Mesenchymal stem cell (in vitro differentiated cells and primary cell): Measurements from ENCODE around the gene CRY2.

Experiments
- DNase-seq: peaks from one replicate; pipeline ENCODE4 v3.0.0-alpha.2; 2013
- H2AFZ ChIP-seq: one replicate; pipeline ENCODE4 v1.6.1; 2013; ENCODE audit warnings: low read depth, mild to moderate bottlenecking, control low read depth, inconsistent platforms, low read length, moderate library complexity
- H2AK5ac ChIP-seq: 2 replicates; pipeline ENCODE4 v1.6.1; 2013; ENCODE audit warnings: low read length, moderate library complexity, mild to moderate bottlenecking, inconsistent platforms; ENCODE audit not compliant: severe bottlenecking
- H2BK120ac ChIP-seq: one replicate; pipeline ENCODE4 v1.6.1; 2013; ENCODE audit warnings: low read depth, mild to moderate bottlenecking, inconsistent platforms, low read length, moderate library complexity
- H2BK12ac ChIP-seq, 2 experiments: one replicate each; pipeline ENCODE4 v1.6.1; 2013; ENCODE audit warnings: inconsistent platforms in 2 of 2, low read length in 2 of 2, mild to moderate bottlenecking in 2 of 2, moderate library complexity in 2 of 2, control low read depth in 1 of 2
- H2BK15ac ChIP-seq: one replicate; pipeline ENCODE4 v1.6.1; 2013; ENCODE audit warnings: mild to moderate bottlenecking, low read depth, inconsistent platforms; ENCODE audit not compliant: poor library complexity, severe bottlenecking
- H2BK5ac ChIP-seq: 2 replicates; pipeline ENCODE4 v1.6.1; 2013; ENCODE audit warnings: low read depth, mild to moderate bottlenecking, low read length, control low read depth, inconsistent platforms; ENCODE audit not compliant: poor library complexity, severe bottlenecking
- H3K14ac ChIP-seq, 2 experiments: one replicate each; pipeline ENCODE4 v1.6.1; 2013; ENCODE audit warnings: inconsistent platforms in 2 of 2, low read length in 2 of 2, control low read depth in 1 of 2, mild to moderate bottlenecking in 1 of 2, moderate library complexity in 1 of 2
- H3K18ac ChIP-seq, 2 experiments: one replicate each; pipeline ENCODE4 v1.6.1; 2013; ENCODE audit warnings: inconsistent platforms in 2 of 2, low read length in 2 of 2, control low read depth in 1 of 2, low read depth in 1 of 2, mild to moderate bottlenecking in 1 of 2
- H3K23ac ChIP-seq, 2 experiments: one replicate each; pipeline ENCODE4 v1.6.1; 2013; ENCODE audit warnings: inconsistent platforms in 2 of 2, low read length in 2 of 2, mild to moderate bottlenecking in 2 of 2, moderate library complexity in 2 of 2, control low read depth in 1 of 2
- H3K27ac ChIP-seq: 2 replicates; pipeline ENCODE4 v1.5.1; 2013; ENCODE audit warnings: mild to moderate bottlenecking, moderate library complexity, low read length, control low read depth, inconsistent platforms; ENCODE audit not compliant: poor library complexity, severe bottlenecking
- H3K27me3 ChIP-seq, 2 experiments: 2 replicates each; pipeline versions ENCODE4 v1.6.1 to v1.7.0; 2013; ENCODE audit warnings: low read length in 2 of 2, mild to moderate bottlenecking in 2 of 2, moderate library complexity in 2 of 2, control low read depth in 1 of 2, inconsistent platforms in 1 of 2; ENCODE audit not compliant: control insufficient read depth in 1 of 2, insufficient read depth in 1 of 2
- H3K36me3 ChIP-seq, 2 experiments: 2 replicates each; pipeline versions ENCODE4 v1.6.1 to v1.7.0; 2013; ENCODE audit warnings: low read length in 2 of 2, control low read depth in 1 of 2, inconsistent platforms in 1 of 2, low read depth in 1 of 2, mild to moderate bottlenecking in 1 of 2; ENCODE audit not compliant: insufficient read depth in 2 of 2, control insufficient read depth in 1 of 2
- H3K4ac ChIP-seq, 2 experiments: one replicate each; pipeline ENCODE4 v1.6.1; 2013; ENCODE audit warnings: inconsistent platforms in 2 of 2, low read length in 2 of 2, mild to moderate bottlenecking in 2 of 2, moderate library complexity in 2 of 2, control low read depth in 1 of 2, low read depth in 1 of 2
- H3K4me1 ChIP-seq: 2 replicates; pipeline ENCODE4 v1.6.1; 2013; ENCODE audit warnings: low read depth, low read length, control low read depth; ENCODE audit not compliant: control insufficient read depth, insufficient read depth
- H3K4me2 ChIP-seq: 2 replicates; pipeline ENCODE4 v1.6.1; 2013; ENCODE audit warnings: low read length, mild to moderate bottlenecking, inconsistent platforms; ENCODE audit not compliant: poor library complexity, severe bottlenecking
- H3K4me3 ChIP-seq, 2 experiments: 2 replicates each; pipeline versions ENCODE4 v1.5.1 to v1.7.0; 2013; ENCODE audit warnings: low read length in 2 of 2, mild to moderate bottlenecking in 2 of 2, control low read depth in 1 of 2, low read depth in 1 of 2; ENCODE audit not compliant: insufficient read depth in 1 of 2
- H3K79me1 ChIP-seq: replicated peaks from 2 replicates; pipeline ENCODE4 v1.6.1; 2013; ENCODE audit warnings: mild to moderate bottlenecking, control low read depth, low read length, inconsistent platforms; ENCODE audit not compliant: poor library complexity, severe bottlenecking
- H3K9ac ChIP-seq: 2 replicates; pipeline ENCODE4 v1.7.0; 2013; ENCODE audit warnings: mild to moderate bottlenecking, low read length, moderate library complexity
- H3K9me3 ChIP-seq: 2 replicates; pipeline ENCODE4 v1.7.0; 2013; ENCODE audit warnings: mild to moderate bottlenecking, low read length; ENCODE audit not compliant: control insufficient read depth
- H4K8ac ChIP-seq: one replicate; pipeline ENCODE4 v1.6.1; 2013; ENCODE audit warnings: inconsistent platforms, mild to moderate bottlenecking, low read length, moderate library complexity
- H4K91ac ChIP-seq: one replicate; pipeline ENCODE4 v1.6.1; 2013; ENCODE audit warnings: mild to moderate bottlenecking, low read length, inconsistent platforms
- WGBS: methylation state at CpG from one replicate; pipeline ENCODE4 v1.1.7; 2013; ENCODE audit warnings: mixed read lengths; 5-methylcytosine and 5-hydroxymethylcytosine counted together

CRY2 gene

GRCh38 chr11:45901626-45902025, 54.4 kb downstream of the CRY2 start:
- Histone ChIP-seq H3K4me1 (peaks cover 24% of the 10 kb centered on the region), H2AK5ac (no peak overlapping the region), H3K27ac (no peak overlapping the region), H4K8ac (no peak overlapping the region), H3K79me1 (peaks cover 3% of the 10 kb centered on the region), H3K9ac (no peak overlapping the region), H3K23ac (no peak overlapping the region), H3K14ac (no peak overlapping the region), H2BK120ac (no peak overlapping the region), H3K4ac (no peak overlapping the region), H2BK12ac (no peak overlapping the region), H3K18ac (no peak overlapping the region), H2BK15ac (no peak overlapping the region), H3K27me3 (peaks cover 9 to 34% of the 10 kb centered on the region in 2 experiments), H3K4me2 (no peak overlapping the region), H2BK5ac (no peak overlapping the region), H2AFZ (no peak overlapping the region), H3K4me3 (no peak overlapping the region), H4K91ac (no peak overlapping the region), H3K36me3 (peaks cover 18 to 30% of the 10 kb centered on the region in 2 experiments), H3K9me3 (no peaks in the 10 kb centered on the region)
- WGBS = 91% methylated on average over 6 of the region's 6 CpGs
- DNase-seq = no peak

- 95% methylated on average over 56 of the region's 56 CpGs for WGBS
- H2BK12ac ChIP-seq = no peak overlapping the region
- H3K36me3 ChIP-seq = peaks cover 18 to 30% of the 10 kb centered on the region in 2 experiments
- no peak overlapping the region for H2AFZ ChIP-seq
- no peak overlapping the region for H3K27ac ChIP-seq
- DNase-seq = no peak
- peak overlapping the region; percentile 33 for H2BK15ac ChIP-seq
- no peaks in the 10 kb centered on the region for H3K9me3 ChIP-seq
- H3K4ac ChIP-seq = no peak overlapping the region
- H3K79me1 ChIP-seq = peaks cover 3% of the 10 kb centered on the region
- no peak overlapping the region for H3K4me2 ChIP-seq
- H4K8ac ChIP-seq = no peak overlapping the region
- H3K27me3 ChIP-seq = peaks cover 0 to 23% of the 10 kb centered on the region in 2 experiments
- no peak overlapping the region for H2BK5ac ChIP-seq
- H3K9ac ChIP-seq = no peak overlapping the region
- no peak overlapping the region for H3K14ac ChIP-seq
- no peak overlapping the region for H2BK120ac ChIP-seq
- H3K4me3 ChIP-seq = no peak overlapping the region
- no peak overlapping the region for H4K91ac ChIP-seq
- no peak overlapping the region for H2AK5ac ChIP-seq
- no peak overlapping the region for H3K23ac ChIP-seq
- H3K18ac ChIP-seq = no peak overlapping the region
- peaks cover 24% of the 10 kb centered on the region for H3K4me1 ChIP-seq
Measured at GRCh38 chr11:45902452-45903380, 55.4 kb downstream of the CRY2 start.

- Histone ChIP-seq H3K23ac (no peak overlapping the region), H3K27ac (no peak overlapping the region), H3K79me1 (peaks cover 3% of the 10 kb centered on the region), H2AK5ac (no peak overlapping the region), H2BK5ac (no peak overlapping the region), H3K4ac (no peak overlapping the region), H3K18ac (no peak overlapping the region), H3K9ac (no peak overlapping the region), H3K4me2 (no peak overlapping the region), H3K27me3 (peaks cover 0 to 14% of the 10 kb centered on the region in 2 experiments), H3K9me3 (no peaks in the 10 kb centered on the region), H3K4me3 (no peak overlapping the region), H2AFZ (no peak overlapping the region), H2BK12ac (no peak overlapping the region), H4K8ac (no peak overlapping the region), H2BK15ac (no peak overlapping the region), H2BK120ac (no peak overlapping the region), H4K91ac (no peak overlapping the region), H3K14ac (no peak overlapping the region), H3K4me1 (peaks cover 22% of the 10 kb centered on the region), H3K36me3 (peaks cover 23 to 38% of the 10 kb centered on the region in 2 experiments)
- 90% methylated on average over 15 of the region's 15 CpGs for WGBS
- no peak for DNase-seq
Measured at GRCh38 chr11:45904309-45904915, 57.1 kb downstream of the CRY2 start.

GRCh38 chr11:45905095-45905494, 57.8 kb downstream of the CRY2 start:
- H3K9ac ChIP-seq = no peak overlapping the region
- 96% methylated on average over 19 of the region's 19 CpGs for WGBS
- H3K27me3 ChIP-seq = peaks cover 0 to 14% of the 10 kb centered on the region in 2 experiments

More at GRCh38 chr11:45905095-45905494, 57.8 kb downstream of the CRY2 start:
- Histone ChIP-seq H3K4me1 (peaks cover 18% of the 10 kb centered on the region), H2BK15ac (no peak overlapping the region), H3K27ac (no peak overlapping the region), H2AK5ac (no peak overlapping the region), H2BK12ac (no peak overlapping the region), H3K4me2 (no peak overlapping the region), H3K36me3 (peaks cover 29 to 44% of the 10 kb centered on the region in 2 experiments), H3K9me3 (no peaks in the 10 kb centered on the region), H3K79me1 (peaks cover 3% of the 10 kb centered on the region), H2BK120ac (no peak overlapping the region), H3K23ac (no peak overlapping the region), H3K14ac (no peak overlapping the region), H2AFZ (no peak overlapping the region), H4K91ac (no peak overlapping the region), H2BK5ac (no peak overlapping the region), H3K18ac (no peak overlapping the region), H4K8ac (no peak overlapping the region), H3K4ac (no peak overlapping the region), H3K4me3 (no peak overlapping the region)
- no peak for DNase-seq
